HCT116 (cell line): Measurements from ENCODE around the gene RPS17. TPM values are rescaled to one million over a fixed set of nuclear protein-coding genes. Genes with fewer than 3 reads are reported as not detected.

Experiments used
- ATAC-seq: fragments of 200-7000 bp; cut with Tn5 transposase; 2 replicates; pipeline ENCODE4 v1.9.1; 2020; ENCODE audit warnings: mild to moderate bottlenecking, moderate library complexity
- BruUV-seq: library from RNA; stranded (reverse); fragments of 400-500 nt; replicated peaks from 2 replicates; lab custom pipeline; 2021; lab: Mats Ljungman, UMichigan
- CTCF ChIA-PET: fragments of 300-600 bp; sonication (Branson Sonifier 250); formaldehyde crosslinking; loops from one replicate; lab custom pipeline; 2021; ENCODE audit warnings: antibody characterized with exemption; lab: Charles Lee
- POLR2A ChIA-PET: fragments of 300-600, 350-600 bp; sonication (Branson Sonifier 250); formaldehyde crosslinking; loops from one replicate; lab custom pipeline; 2021; ENCODE audit warnings: antibody characterized with exemption; lab: Charles Lee
- RAD21 ChIA-PET, 2 experiments: fragments of 300-600 bp; sonication (Branson Sonifier 250); formaldehyde crosslinking; loops; one replicate each; lab custom pipeline; 2023; ENCODE audit warnings: low total read pairs in 2 of 2; ENCODE audit not compliant: uncharacterized antibody in 2 of 2, unreplicated experiment in 2 of 2, low non-redundant PET in 1 of 2; lab: Charles Lee
- DNase-seq: peaks from one replicate; pipeline ENCODE4 v3.0.0-alpha.2; 2010; ENCODE audit warnings: low read depth, low spot score
- H2AFZ ChIP-seq: fragments of 200-600 bp; shearing (Covaris generic), sonication (generic); 2 replicates; pipeline ENCODE4 v1.6.1; 2017; ENCODE audit warnings: low read depth, mixed run types, mixed read lengths, antibody characterized with exemption, low read length; ENCODE audit not compliant: poor library complexity, severe bottlenecking
- H3K27ac ChIP-seq: 2 replicates; pipeline ENCODE4 v1.5.1; 2012; ENCODE audit warnings: low read depth, low read length
- H3K27me3 ChIP-seq: fragments of 200-600 bp; sonication (generic); 2 replicates; pipeline ENCODE4 v1.6.1; 2016; ENCODE audit warnings: mixed run types, low read length, mixed read lengths; ENCODE audit not compliant: insufficient read depth
- H3K36me3 ChIP-seq, 2 experiments: fragments of 200-500 bp in 1 of 2; fragments of 200-600 bp in 1 of 2; sonication (Bioruptor generic) in 1 of 2; sonication (generic) in 1 of 2; 2 replicates each; pipeline versions ENCODE4 v1.5.1 to v1.6.1; 2014 to 2016; ENCODE audit warnings: low read length in 2 of 2, inconsistent platforms in 1 of 2, mixed read lengths in 1 of 2, mixed run types in 1 of 2; ENCODE audit not compliant: insufficient read depth in 2 of 2, control insufficient read depth in 1 of 2
- H3K4me1 ChIP-seq, 2 experiments: fragments of 200-600 bp in 1 of 2; sonication (generic) in 1 of 2; 2 replicates each; pipeline versions ENCODE4 v1.5.1 to v1.6.1; 2012 to 2017; ENCODE audit warnings: low read length in 2 of 2, inconsistent platforms in 1 of 2, mild to moderate bottlenecking in 1 of 2, mixed read lengths in 1 of 2, mixed run types in 1 of 2, moderate library complexity in 1 of 2; ENCODE audit not compliant: insufficient read depth in 2 of 2, control insufficient read depth in 1 of 2
- H3K4me2 ChIP-seq: fragments of 200-600 bp; sonication (generic); 2 replicates; pipeline ENCODE4 v1.6.1; 2017; ENCODE audit warnings: mixed run types, low read length, mixed read lengths
- H3K4me3 ChIP-seq, 2 experiments: fragments of 200-600 bp in 1 of 2; sonication (generic) in 1 of 2; replicated peaks in 1 of 2; 2 replicates each; pipeline ENCODE4 v1.5.1; 2011 to 2016; ENCODE audit warnings: low read length in 2 of 2, control low read depth in 1 of 2, low read depth in 1 of 2, mild to moderate bottlenecking in 1 of 2, mixed read lengths in 1 of 2, mixed run types in 1 of 2
- H3K79me2 ChIP-seq: fragments of 200-600 bp; sonication (generic); 2 replicates; pipeline ENCODE4 v1.6.1; 2017; ENCODE audit warnings: mild to moderate bottlenecking, mixed run types, low read length, moderate library complexity, mixed read lengths; ENCODE audit not compliant: insufficient read depth
- H3K9ac ChIP-seq: fragments of 200-600 bp; sonication (generic); 2 replicates; pipeline ENCODE4 v1.6.1; 2016; ENCODE audit warnings: low read length, mixed read lengths
- H3K9me2 ChIP-seq: fragments of 200-600 bp; sonication (generic), shearing (Covaris generic); 2 replicates; pipeline ENCODE4 v1.6.1; 2017; ENCODE audit warnings: mixed run types, mild to moderate bottlenecking, moderate library complexity; ENCODE audit not compliant: insufficient read depth
- H3K9me3 ChIP-seq, 2 experiments: fragments of 200-500 bp in 1 of 2; fragments of 200-600 bp in 1 of 2; sonication (Bioruptor generic) in 1 of 2; sonication (generic) in 1 of 2; 2 replicates each; pipeline ENCODE4 v1.6.1; 2014 to 2017; ENCODE audit warnings: low read length in 2 of 2, mixed read lengths in 2 of 2, inconsistent platforms in 1 of 2, low read depth in 1 of 2, mild to moderate bottlenecking in 1 of 2, mixed run types in 1 of 2, moderate library complexity in 1 of 2; ENCODE audit not compliant: control insufficient read depth in 1 of 2, insufficient read depth in 1 of 2
- H4K20me1 ChIP-seq: fragments of 200-600 bp; sonication (generic), shearing (Covaris generic); 2 replicates; pipeline ENCODE4 v1.6.1; 2017; ENCODE audit warnings: mixed run types, mild to moderate bottlenecking, moderate library complexity; ENCODE audit not compliant: insufficient read depth
- CBX3 ChIP-seq: IDR thresholded peaks from 2 replicates; pipeline ENCODE4 v1.6.1; 2012; ENCODE audit warnings: low read depth
- CEBPB ChIP-seq: IDR thresholded peaks from 2 replicates; pipeline ENCODE4 v1.6.1; 2012; ENCODE audit warnings: low read depth
- CTCF ChIP-seq, 3 experiments: fragments of 200-600 bp in 1 of 3; sonication (generic) in 1 of 3; IDR thresholded peaks in 2 of 3; conservative IDR thresholded peaks in 1 of 3; 2 replicates each; pipeline ENCODE4 v1.5.1; 2012 to 2017; ENCODE audit warnings: low read depth in 2 of 3, low read length in 2 of 3, antibody characterized with exemption in 1 of 3, borderline replicate concordance in 1 of 3, control low read depth in 1 of 3, mild to moderate bottlenecking in 1 of 3, mixed read lengths in 1 of 3, mixed run types in 1 of 3, moderate library complexity in 1 of 3; ENCODE audit not compliant: insufficient read depth in 1 of 3
- EGR1 ChIP-seq: IDR thresholded peaks from 2 replicates; pipeline ENCODE4 v1.6.1; 2012; ENCODE audit warnings: low read depth
- EZH2 ChIP-seq: fragments of 200-600 bp; sonication (generic); IDR thresholded peaks from 2 replicates; pipeline ENCODE4 v1.6.1; 2017; ENCODE audit warnings: antibody characterized with exemption, mixed run types
- EZH2phosphoT487 ChIP-seq: fragments of 200-600 bp; IDR thresholded peaks from 2 replicates; pipeline ENCODE4 v1.6.1; 2018; ENCODE audit warnings: antibody characterized with exemption, borderline replicate concordance
- FOSL1 ChIP-seq: IDR thresholded peaks from 2 replicates; pipeline ENCODE4 v1.6.1; 2012; ENCODE audit warnings: low read depth
- MAX ChIP-seq: IDR thresholded peaks from 2 replicates; pipeline ENCODE4 v1.6.1; 2012
- POLR2AphosphoS5 ChIP-seq: IDR thresholded peaks from 2 replicates; pipeline ENCODE4 v1.6.1; 2011; ENCODE audit warnings: mild to moderate bottlenecking, low read depth, low read length, moderate library complexity
- RAD21 ChIP-seq: IDR thresholded peaks from 2 replicates; pipeline ENCODE4 v1.6.1; 2012; ENCODE audit warnings: low read depth, mild to moderate bottlenecking
- SRF ChIP-seq: IDR thresholded peaks from 2 replicates; pipeline ENCODE4 v1.6.1; 2012; ENCODE audit warnings: low read depth
- TCF7L2 ChIP-seq: IDR thresholded peaks from 2 replicates; pipeline ENCODE4 v1.7.0; 2011; ENCODE audit warnings: borderline replicate concordance, inconsistent platforms; ENCODE audit not compliant: insufficient read depth, insufficient read length; ENCODE audit errors: extremely low read depth
- ZFX ChIP-seq: fragments of 450-650 bp; IDR thresholded peaks from 2 replicates; pipeline ENCODE4 v1.6.1; 2017
- ZNF274 ChIP-seq: fragments of 200-500 bp; sonication (Bioruptor generic); IDR thresholded peaks from 2 replicates; pipeline ENCODE4 v1.6.1; 2014; ENCODE audit warnings: mild to moderate bottlenecking, low read depth, low read length, inconsistent platforms
- intact Hi-C: fragments of 100-400 bp; cut with micrococcal nuclease; formaldehyde crosslinking; loops from 2 replicates; pipeline ENCODE4 v1.10.0; 2022
- total RNA-seq: library from RNA; stranded (reverse); gene quantifications from one replicate; pipeline ENCODE4 v1.2.1, GENCODE V29; 2021; ENCODE audit not compliant: unreplicated experiment

RPS17 gene
- total RNA-seq, 1 experiment from 2014 or later: 2,385 TPM

- TF ChIP-seq CEBPB (no peak), EGR1 (no peak), MAX (no peak), ZNF274 (no peak), CTCF (IDR thresholded peaks at IDR 0.05 in 2 of 3, conservative IDR thresholded peaks at IDR 0.05 in 1 of 3; ENCODE audit: borderline replicate concordance in 1 of 3, insufficient read depth in 1 of 3, low read depth in 2 of 3, low read length in 2 of 3) (no peak)
- H3K27ac ChIP-seq: no peak overlapping the region
- BruUV-seq: no TSS peak
- H3K4me1 ChIP-seq: peaks cover 0 to 5% of the 10 kb centered on the region in 2 experiments; a peak in 2 of 4 replicates
- no peak for ATAC-seq
- POLR2A ChIA-PET: no interaction called here
- H3K4me2 ChIP-seq: no peak overlapping the region
- H2AFZ ChIP-seq: no peak overlapping the region
- RAD21 ChIA-PET: no interaction called here
- no peak for DNase-seq
- intact Hi-C loops: no loop called here
- no peaks in the 10 kb centered on the region for H3K9me2 ChIP-seq
- H3K36me3 ChIP-seq: no peaks in the 10 kb centered on the region
- H3K4me3 ChIP-seq: no peak overlapping the region
- peaks cover 6% of the 10 kb centered on the region; the same call in 1 of the 2 replicates for H3K27me3 ChIP-seq
- CTCF ChIA-PET: no interaction called here
- H4K20me1 ChIP-seq: no peaks in the 10 kb centered on the region
- H3K9me3 ChIP-seq: no peaks in the 10 kb centered on the region
- no peaks in the 10 kb centered on the region for H3K79me2 ChIP-seq
- no peak overlapping the region for H3K9ac ChIP-seq
These were observed 5.2 kb upstream of the RPS17 start for GRCh38 chr15:82545478-82545877.

GRCh38 chr15:82545002-82545401 is 4.7 kb upstream of the RPS17 start:
- BruUV-seq: no TSS peak
- Histone ChIP-seq H3K27ac (no peak overlapping the region), H3K27me3 (peaks cover 6% of the 10 kb centered on the region; the same call in 1 of the 2 replicates), H3K9me3 (no peaks in the 10 kb centered on the region), H3K9ac (no peak overlapping the region), H3K4me2 (no peak overlapping the region), H4K20me1 (no peaks in the 10 kb centered on the region), H3K79me2 (peaks cover 3% of the 10 kb centered on the region), H3K4me3 (no peak overlapping the region), H3K4me1 (peaks cover 0 to 5% of the 10 kb centered on the region in 2 experiments; a peak in 2 of 4 replicates), H3K9me2 (no peaks in the 10 kb centered on the region), H3K36me3 (peaks cover 0 to under 1% of the 10 kb centered on the region in 2 experiments; a peak in 1 of 4 replicates), H2AFZ (no peak overlapping the region)
- ChIA-PET POLR2A (interaction anchor here (1.0 kb wide), 1 partner anchor 9 kb away, joined by 4 read pairs; no protein-coding TSS in a partner anchor), RAD21 (no interaction called here), CTCF (interaction anchor here (2.3 kb wide), 1 partner anchor 14 kb away, joined by 7 read pairs; no protein-coding TSS in a partner anchor)
- ATAC-seq: no peak
- TF ChIP-seq TCF7L2 (no peak), FOSL1 (no peak), EZH2 (no peak), ZNF274 (no peak), SRF (no peak), POLR2AphosphoS5 (no peak), ZFX (no peak), CTCF (IDR thresholded peaks at IDR 0.05 in 2 of 3, conservative IDR thresholded peaks at IDR 0.05 in 1 of 3; ENCODE audit: borderline replicate concordance in 1 of 3, insufficient read depth in 1 of 3, low read depth in 2 of 3, low read length in 2 of 3) (no peak), EZH2phosphoT487 (no peak), RAD21 (no peak), CBX3 (no peak)
- intact Hi-C loops: no loop called here
- DNase-seq: no peak
